Measurements from ENCODE around the gene MCCC1.

- TF ChIP-seq POLR2A (IDR thresholded peaks at IDR 0.05; ENCODE audit: borderline replicate concordance, extremely low read depth, insufficient read depth, insufficient read length) (no peak), EGR1 (IDR thresholded peaks at IDR 0.05; ENCODE audit: low read depth) (no peak), EZH2phosphoT487 (IDR thresholded peaks at IDR 0.05; ENCODE audit: borderline replicate concordance) (no peak), YY1 (IDR thresholded peaks at IDR 0.05; ENCODE audit: extremely low read depth, insufficient replicate concordance, low read depth, low read length) (no peak), TCF7L2 (IDR thresholded peaks at IDR 0.05; ENCODE audit: borderline replicate concordance, extremely low read depth, insufficient read depth, insufficient read length) (no peak), EZH2 (IDR thresholded peaks at IDR 0.05) (no peak), REST (IDR thresholded peaks at IDR 0.05; ENCODE audit: low read depth) (no peak), RAD21 (IDR thresholded peaks at IDR 0.05; ENCODE audit: low read depth) (no peak)
- TF ChIP-seq, protein P1, sequence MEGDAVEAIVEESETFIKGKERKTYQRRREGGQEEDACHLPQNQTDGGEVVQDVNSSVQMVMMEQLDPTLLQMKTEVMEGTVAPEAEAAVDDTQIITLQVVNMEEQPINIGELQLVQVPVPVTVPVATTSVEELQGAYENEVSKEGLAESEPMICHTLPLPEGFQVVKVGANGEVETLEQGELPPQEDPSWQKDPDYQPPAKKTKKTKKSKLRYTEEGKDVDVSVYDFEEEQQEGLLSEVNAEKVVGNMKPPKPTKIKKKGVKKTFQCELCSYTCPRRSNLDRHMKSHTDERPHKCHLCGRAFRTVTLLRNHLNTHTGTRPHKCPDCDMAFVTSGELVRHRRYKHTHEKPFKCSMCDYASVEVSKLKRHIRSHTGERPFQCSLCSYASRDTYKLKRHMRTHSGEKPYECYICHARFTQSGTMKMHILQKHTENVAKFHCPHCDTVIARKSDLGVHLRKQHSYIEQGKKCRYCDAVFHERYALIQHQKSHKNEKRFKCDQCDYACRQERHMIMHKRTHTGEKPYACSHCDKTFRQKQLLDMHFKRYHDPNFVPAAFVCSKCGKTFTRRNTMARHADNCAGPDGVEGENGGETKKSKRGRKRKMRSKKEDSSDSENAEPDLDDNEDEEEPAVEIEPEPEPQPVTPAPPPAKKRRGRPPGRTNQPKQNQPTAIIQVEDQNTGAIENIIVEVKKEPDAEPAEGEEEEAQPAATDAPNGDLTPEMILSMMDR (IDR thresholded peaks at IDR 0.05 in 2 of 3, conservative IDR thresholded peaks at IDR 0.05 in 1 of 3; ENCODE audit: borderline replicate concordance in 1 of 3, insufficient read depth in 1 of 3, low read depth in 2 of 3, low read length in 2 of 3) = no peak
- TF ChIP-seq, protein P2, sequence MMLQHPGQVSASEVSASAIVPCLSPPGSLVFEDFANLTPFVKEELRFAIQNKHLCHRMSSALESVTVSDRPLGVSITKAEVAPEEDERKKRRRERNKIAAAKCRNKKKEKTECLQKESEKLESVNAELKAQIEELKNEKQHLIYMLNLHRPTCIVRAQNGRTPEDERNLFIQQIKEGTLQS (IDR thresholded peaks at IDR 0.05) = no peak
Measured at GRCh38 chr3:183008800-183009199, 90.5 kb downstream of the MCCC1 start.
